K562 (cell line): ENCODE data around the gene NECAP2. TPM values are rescaled to one million over a fixed set of nuclear protein-coding genes. Genes with fewer than 3 reads are reported as not detected.

Experiments
- DMBX1 ChIP-seq: fragments of 250-450 bp; sonication (Bioruptor Pico); IDR thresholded peaks from 2 replicates; pipeline ENCODE4 v1.8.0; 2022; ENCODE audit warnings: inconsistent platforms, mild to moderate bottlenecking, moderate library complexity, borderline replicate concordance
- ETV1 ChIP-seq: fragments of 450-650 bp; conservative IDR thresholded peaks from 2 replicates; pipeline ENCODE4 v1.6.1; 2016; ENCODE audit warnings: missing genetic modification characterization, control low read depth, low read depth, missing compliant biosample characterization
- EWSR1 ChIP-seq: fragments of 450-650 bp; IDR thresholded peaks from 2 replicates; pipeline ENCODE4 v1.6.1; 2018; ENCODE audit warnings: borderline replicate concordance, mild to moderate bottlenecking, low read depth, moderate library complexity; ENCODE audit not compliant: partially characterized antibody
- MXI1 ChIP-seq: IDR thresholded peaks from 2 replicates; pipeline ENCODE4 v1.6.1; 2011; ENCODE audit warnings: low read depth, mild to moderate bottlenecking, improper control_type of control experiment, low read length
- SIRT6 ChIP-seq: IDR thresholded peaks from one replicate; pipeline ENCODE4 v1.6.1; 2012; ENCODE audit warnings: low read depth, mild to moderate bottlenecking, control low read depth, inconsistent platforms, low read length, moderate library complexity
- TCF3 ChIP-seq: sonication (generic); formaldehyde crosslinking; IDR thresholded peaks from 2 replicates; pipeline ENCODE4 v1.4.0; 2020; ENCODE audit warnings: mild to moderate bottlenecking, missing genetic modification reagents
- ZFP1 ChIP-seq: fragments of 450-650 bp; formaldehyde crosslinking; IDR thresholded peaks from 2 replicates; pipeline ENCODE4 v1.4.0; 2020; ENCODE audit warnings: mild to moderate bottlenecking, mixed read lengths
- ZNF121 ChIP-seq: sonication (generic); formaldehyde crosslinking; conservative IDR thresholded peaks from 2 replicates; pipeline ENCODE4 v1.8.0; 2022; ENCODE audit warnings: missing genetic modification reagents
- ZNF133 ChIP-seq: fragments of 250-450 bp; sonication (Bioruptor Pico); IDR thresholded peaks from 2 replicates; pipeline ENCODE4 v1.4.0; 2020; ENCODE audit warnings: mild to moderate bottlenecking
- ZNF41 ChIP-seq: fragments of 250-450 bp; sonication (Bioruptor Pico); conservative IDR thresholded peaks from 2 replicates; pipeline ENCODE4 v1.4.0; 2020; ENCODE audit warnings: mild to moderate bottlenecking
- polyA plus RNA-seq, 8 experiments: library from polyadenylated mRNA; depleted of rRNA in 4 of 8; stranded (reverse) in 5 of 8; unstranded in 3 of 8; fragments of >200 nt; fragmentation: Nextera tagmentation in 2 of 8; fragmentation: Illumina TruSeq in 1 of 8; extraction: Ambion mirVana in 2 of 8; extraction: Trizol in 1 of 8; gene quantifications; 2 replicates each; pipeline versions ENCODE4 v1.2.1 to v1.2.3, GENCODE V29; 2011 to 2014; ENCODE audit warnings: inconsistent platforms in 1 of 8, missing spikeins in 1 of 8
- total RNA-seq, 7 experiments: library from RNA; depleted of rRNA in 6 of 7; stranded (reverse); fragments of >200 nt in 6 of 7; fragmentation: Illumina TruSeq in 2 of 7; extraction: Trizol in 2 of 7; gene quantifications; 2 replicates each; pipeline versions ENCODE4 v1.2.1 to v1.2.3, GENCODE V29; 2011 to 2021; ENCODE audit warnings: low replicate concordance in 1 of 7
- TF ChIP-seq, protein P1 (sequence below): fragments of 450-650 bp; IDR thresholded peaks from 2 replicates; pipeline ENCODE4 v1.6.1; 2016; ENCODE audit warnings: mild to moderate bottlenecking, moderate library complexity
- TF ChIP-seq, protein P2 (sequence below): fragments of 200-800 bp; sonication (Bioruptor generic); IDR thresholded peaks from 2 replicates; pipeline ENCODE4 v1.6.1; 2017; ENCODE audit warnings: missing genetic modification characterization, missing compliant biosample characterization
- TF ChIP-seq, protein P3 (sequence below): sonication (generic); formaldehyde crosslinking; IDR thresholded peaks from 2 replicates; pipeline ENCODE4 v1.8.0; 2022; ENCODE audit warnings: missing genetic modification reagents, mild to moderate bottlenecking, moderate library complexity, borderline replicate concordance

Gene NECAP2
- total and polyA plus RNA-seq, 9 of the 15 experiments (the other 6 are each of a cell fraction or from before 2014, with no cell fraction given), result 22.7 to 107 (median 79.2) TPM

DNA sequence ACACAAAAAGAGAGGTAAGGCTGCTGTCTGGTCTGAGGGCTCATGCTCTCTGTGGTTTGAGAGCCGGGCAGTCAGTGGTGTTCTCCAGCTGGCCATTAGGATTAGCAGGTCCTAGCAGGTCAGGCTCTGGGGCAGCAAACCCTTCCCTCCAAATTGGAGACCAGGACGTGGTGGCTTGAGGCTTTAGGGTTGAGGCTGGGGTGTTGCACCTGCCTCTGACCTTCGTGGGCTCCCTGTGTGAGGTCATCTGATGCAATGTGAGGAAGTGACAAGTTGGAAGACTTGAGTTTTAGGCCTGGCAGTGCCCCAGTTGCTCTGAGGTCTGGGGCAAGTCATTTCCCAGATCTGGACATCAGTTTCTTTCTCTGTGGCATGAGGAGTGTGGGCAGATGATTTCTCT lies 49.1 kb upstream of the NECAP2 start (continued):
- TF ChIP-seq, protein P1, sequence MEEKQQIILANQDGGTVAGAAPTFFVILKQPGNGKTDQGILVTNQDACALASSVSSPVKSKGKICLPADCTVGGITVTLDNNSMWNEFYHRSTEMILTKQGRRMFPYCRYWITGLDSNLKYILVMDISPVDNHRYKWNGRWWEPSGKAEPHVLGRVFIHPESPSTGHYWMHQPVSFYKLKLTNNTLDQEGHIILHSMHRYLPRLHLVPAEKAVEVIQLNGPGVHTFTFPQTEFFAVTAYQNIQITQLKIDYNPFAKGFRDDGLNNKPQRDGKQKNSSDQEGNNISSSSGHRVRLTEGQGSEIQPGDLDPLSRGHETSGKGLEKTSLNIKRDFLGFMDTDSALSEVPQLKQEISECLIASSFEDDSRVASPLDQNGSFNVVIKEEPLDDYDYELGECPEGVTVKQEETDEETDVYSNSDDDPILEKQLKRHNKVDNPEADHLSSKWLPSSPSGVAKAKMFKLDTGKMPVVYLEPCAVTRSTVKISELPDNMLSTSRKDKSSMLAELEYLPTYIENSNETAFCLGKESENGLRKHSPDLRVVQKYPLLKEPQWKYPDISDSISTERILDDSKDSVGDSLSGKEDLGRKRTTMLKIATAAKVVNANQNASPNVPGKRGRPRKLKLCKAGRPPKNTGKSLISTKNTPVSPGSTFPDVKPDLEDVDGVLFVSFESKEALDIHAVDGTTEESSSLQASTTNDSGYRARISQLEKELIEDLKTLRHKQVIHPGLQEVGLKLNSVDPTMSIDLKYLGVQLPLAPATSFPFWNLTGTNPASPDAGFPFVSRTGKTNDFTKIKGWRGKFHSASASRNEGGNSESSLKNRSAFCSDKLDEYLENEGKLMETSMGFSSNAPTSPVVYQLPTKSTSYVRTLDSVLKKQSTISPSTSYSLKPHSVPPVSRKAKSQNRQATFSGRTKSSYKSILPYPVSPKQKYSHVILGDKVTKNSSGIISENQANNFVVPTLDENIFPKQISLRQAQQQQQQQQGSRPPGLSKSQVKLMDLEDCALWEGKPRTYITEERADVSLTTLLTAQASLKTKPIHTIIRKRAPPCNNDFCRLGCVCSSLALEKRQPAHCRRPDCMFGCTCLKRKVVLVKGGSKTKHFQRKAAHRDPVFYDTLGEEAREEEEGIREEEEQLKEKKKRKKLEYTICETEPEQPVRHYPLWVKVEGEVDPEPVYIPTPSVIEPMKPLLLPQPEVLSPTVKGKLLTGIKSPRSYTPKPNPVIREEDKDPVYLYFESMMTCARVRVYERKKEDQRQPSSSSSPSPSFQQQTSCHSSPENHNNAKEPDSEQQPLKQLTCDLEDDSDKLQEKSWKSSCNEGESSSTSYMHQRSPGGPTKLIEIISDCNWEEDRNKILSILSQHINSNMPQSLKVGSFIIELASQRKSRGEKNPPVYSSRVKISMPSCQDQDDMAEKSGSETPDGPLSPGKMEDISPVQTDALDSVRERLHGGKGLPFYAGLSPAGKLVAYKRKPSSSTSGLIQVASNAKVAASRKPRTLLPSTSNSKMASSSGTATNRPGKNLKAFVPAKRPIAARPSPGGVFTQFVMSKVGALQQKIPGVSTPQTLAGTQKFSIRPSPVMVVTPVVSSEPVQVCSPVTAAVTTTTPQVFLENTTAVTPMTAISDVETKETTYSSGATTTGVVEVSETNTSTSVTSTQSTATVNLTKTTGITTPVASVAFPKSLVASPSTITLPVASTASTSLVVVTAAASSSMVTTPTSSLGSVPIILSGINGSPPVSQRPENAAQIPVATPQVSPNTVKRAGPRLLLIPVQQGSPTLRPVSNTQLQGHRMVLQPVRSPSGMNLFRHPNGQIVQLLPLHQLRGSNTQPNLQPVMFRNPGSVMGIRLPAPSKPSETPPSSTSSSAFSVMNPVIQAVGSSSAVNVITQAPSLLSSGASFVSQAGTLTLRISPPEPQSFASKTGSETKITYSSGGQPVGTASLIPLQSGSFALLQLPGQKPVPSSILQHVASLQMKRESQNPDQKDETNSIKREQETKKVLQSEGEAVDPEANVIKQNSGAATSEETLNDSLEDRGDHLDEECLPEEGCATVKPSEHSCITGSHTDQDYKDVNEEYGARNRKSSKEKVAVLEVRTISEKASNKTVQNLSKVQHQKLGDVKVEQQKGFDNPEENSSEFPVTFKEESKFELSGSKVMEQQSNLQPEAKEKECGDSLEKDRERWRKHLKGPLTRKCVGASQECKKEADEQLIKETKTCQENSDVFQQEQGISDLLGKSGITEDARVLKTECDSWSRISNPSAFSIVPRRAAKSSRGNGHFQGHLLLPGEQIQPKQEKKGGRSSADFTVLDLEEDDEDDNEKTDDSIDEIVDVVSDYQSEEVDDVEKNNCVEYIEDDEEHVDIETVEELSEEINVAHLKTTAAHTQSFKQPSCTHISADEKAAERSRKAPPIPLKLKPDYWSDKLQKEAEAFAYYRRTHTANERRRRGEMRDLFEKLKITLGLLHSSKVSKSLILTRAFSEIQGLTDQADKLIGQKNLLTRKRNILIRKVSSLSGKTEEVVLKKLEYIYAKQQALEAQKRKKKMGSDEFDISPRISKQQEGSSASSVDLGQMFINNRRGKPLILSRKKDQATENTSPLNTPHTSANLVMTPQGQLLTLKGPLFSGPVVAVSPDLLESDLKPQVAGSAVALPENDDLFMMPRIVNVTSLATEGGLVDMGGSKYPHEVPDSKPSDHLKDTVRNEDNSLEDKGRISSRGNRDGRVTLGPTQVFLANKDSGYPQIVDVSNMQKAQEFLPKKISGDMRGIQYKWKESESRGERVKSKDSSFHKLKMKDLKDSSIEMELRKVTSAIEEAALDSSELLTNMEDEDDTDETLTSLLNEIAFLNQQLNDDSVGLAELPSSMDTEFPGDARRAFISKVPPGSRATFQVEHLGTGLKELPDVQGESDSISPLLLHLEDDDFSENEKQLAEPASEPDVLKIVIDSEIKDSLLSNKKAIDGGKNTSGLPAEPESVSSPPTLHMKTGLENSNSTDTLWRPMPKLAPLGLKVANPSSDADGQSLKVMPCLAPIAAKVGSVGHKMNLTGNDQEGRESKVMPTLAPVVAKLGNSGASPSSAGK, result peak; percentile 27; the same call in 1 of the 2 replicates
- TF ChIP-seq ZNF41 (no peak), EWSR1 (no peak), ZFP1 (no peak), DMBX1 (CRISPR knock-in tag) (peak; percentile 66; the same call in 1 of the 2 replicates), MXI1 (no peak), TCF3 (CRISPR knock-in tag) (no peak), ZNF133 (CRISPR knock-in tag) (no peak), SIRT6 (no peak), ETV1 (tag) (0 out of 2 replicates have a peak, but pooled peaks have one; percentile 37), ZNF121 (CRISPR knock-in tag) (no peak)
- TF ChIP-seq, protein P2, sequence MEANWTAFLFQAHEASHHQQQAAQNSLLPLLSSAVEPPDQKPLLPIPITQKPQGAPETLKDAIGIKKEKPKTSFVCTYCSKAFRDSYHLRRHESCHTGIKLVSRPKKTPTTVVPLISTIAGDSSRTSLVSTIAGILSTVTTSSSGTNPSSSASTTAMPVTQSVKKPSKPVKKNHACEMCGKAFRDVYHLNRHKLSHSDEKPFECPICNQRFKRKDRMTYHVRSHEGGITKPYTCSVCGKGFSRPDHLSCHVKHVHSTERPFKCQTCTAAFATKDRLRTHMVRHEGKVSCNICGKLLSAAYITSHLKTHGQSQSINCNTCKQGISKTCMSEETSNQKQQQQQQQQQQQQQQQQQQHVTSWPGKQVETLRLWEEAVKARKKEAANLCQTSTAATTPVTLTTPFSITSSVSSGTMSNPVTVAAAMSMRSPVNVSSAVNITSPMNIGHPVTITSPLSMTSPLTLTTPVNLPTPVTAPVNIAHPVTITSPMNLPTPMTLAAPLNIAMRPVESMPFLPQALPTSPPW (CRISPR knock-in tag), result no peak
- TF ChIP-seq, protein P3, sequence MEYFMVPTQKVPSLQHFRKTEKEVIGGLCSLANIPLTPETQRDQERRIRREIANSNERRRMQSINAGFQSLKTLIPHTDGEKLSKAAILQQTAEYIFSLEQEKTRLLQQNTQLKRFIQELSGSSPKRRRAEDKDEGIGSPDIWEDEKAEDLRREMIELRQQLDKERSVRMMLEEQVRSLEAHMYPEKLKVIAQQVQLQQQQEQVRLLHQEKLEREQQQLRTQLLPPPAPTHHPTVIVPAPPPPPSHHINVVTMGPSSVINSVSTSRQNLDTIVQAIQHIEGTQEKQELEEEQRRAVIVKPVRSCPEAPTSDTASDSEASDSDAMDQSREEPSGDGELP (CRISPR knock-in tag), result 0 out of 2 replicates have a peak, but pooled peaks have one; percentile 19
